Endometrium (tissue), 2 donors: Measurements from ENCODE around the gene NEDD4L.

ENCODE experiments used
- FAIRE-seq: peaks from 2 replicates; lab custom pipeline; 2012; peaks lifted over from hg19 to GRCh38; lab: Jason Lieb, UNC
- donor health status: control.
- donor health status: control.

The NEDD4L gene

GRCh38 chr18:58350526-58350925, 306.5 kb downstream of the NEDD4L start:
- no peak for FAIRE-seq

- FAIRE-seq: no peak
Measured at GRCh38 chr18:58351776-58352175, 307.8 kb downstream of the NEDD4L start.

GRCh38 chr18:58353581-58353980, 309.6 kb downstream of the NEDD4L start:
- no peak for FAIRE-seq

- FAIRE-seq: no peak
Measured at GRCh38 chr18:58354051-58354450, 310.0 kb downstream of the NEDD4L start.

GRCh38 chr18:58354791-58355190, 310.8 kb downstream of the NEDD4L start:
- no peak for FAIRE-seq

GRCh38 chr18:58355243-58355642, 311.2 kb downstream of the NEDD4L start:
- no peak for FAIRE-seq

GRCh38 chr18:58359218-58359617, 315.2 kb downstream of the NEDD4L start:
- FAIRE-seq: no peak

- FAIRE-seq: no peak
Measured at GRCh38 chr18:58359620-58360019, 315.6 kb downstream of the NEDD4L start.

- peak; percentile 98 for FAIRE-seq
Measured at GRCh38 chr18:58360324-58360723, 316.3 kb downstream of the NEDD4L start.

GRCh38 chr18:58361212-58361611, 317.2 kb downstream of the NEDD4L start:
- no peak for FAIRE-seq

GRCh38 chr18:58362027-58362575, 318.1 kb downstream of the NEDD4L start:
- no peak for FAIRE-seq

- peak; percentile 57 for FAIRE-seq
Measured at GRCh38 chr18:58362829-58363271, 318.8 kb downstream of the NEDD4L start.

GRCh38 chr18:58363767-58364540, 319.9 kb downstream of the NEDD4L start:
- no peak for FAIRE-seq

GRCh38 chr18:58364876-58365528, 321.0 kb downstream of the NEDD4L start:
- FAIRE-seq: no peak

- no peak for FAIRE-seq
Measured at GRCh38 chr18:58367425-58368140, 323.6 kb downstream of the NEDD4L start.

- FAIRE-seq: no peak
Measured at GRCh38 chr18:58369616-58370015, 325.6 kb downstream of the NEDD4L start.

- no peak for FAIRE-seq
Measured at GRCh38 chr18:58370038-58370580, 326.1 kb downstream of the NEDD4L start.

- no peak for FAIRE-seq
Measured at GRCh38 chr18:58370612-58371011, 326.6 kb downstream of the NEDD4L start.

- no peak for FAIRE-seq
Measured at GRCh38 chr18:58373481-58373880, 329.5 kb downstream of the NEDD4L start.

GRCh38 chr18:58375051-58375450, 331.0 kb downstream of the NEDD4L start:
- FAIRE-seq: no peak

- no peak for FAIRE-seq
Measured at GRCh38 chr18:58378411-58379379, 334.7 kb downstream of the NEDD4L start.
